Ovary (tissue), 9 donors: ENCODE measurements around the gene TMPRSS3. TPM values are rescaled to one million over a fixed set of nuclear protein-coding genes. Genes with fewer than 3 reads are reported as not detected.
"Not testable (repeated sequence)": the region's sequence is repeated elsewhere in the genome, so short reads cannot be mapped to it uniquely, and the experiment has no call there.

Source experiments
- DNase-seq, 5 donors: peaks; one replicate each; pipeline ENCODE4 v3.0.0-alpha.2; 2019 to 2020
- H3K27ac ChIP-seq, 2 donors: fragments of 200-600 bp; one replicate each; pipeline versions ENCODE4 v1.5.1 to v1.8.0; 2019 to 2022
- H3K27me3 ChIP-seq: fragments of 200-600 bp; one replicate; pipeline ENCODE4 v1.8.0; 2022
- H3K36me3 ChIP-seq: fragments of 200-600 bp; sonication (generic); one replicate; pipeline ENCODE4 v1.5.1; 2019
- H3K4me1 ChIP-seq: one replicate; pipeline ENCODE4 v1.8.1; 2013; ENCODE audit warnings: mild to moderate bottlenecking, moderate library complexity; ENCODE audit not compliant: insufficient read depth
- H3K4me3 ChIP-seq: fragments of 200-600 bp; sonication (generic); one replicate; pipeline ENCODE4 v1.5.1; 2017
- H3K9me3 ChIP-seq, 2 donors: fragments of 200-600 bp in 1 of 2; sonication (generic) in 1 of 2; one replicate each; pipeline versions ENCODE4 v1.5.1 to v1.8.1; 2013 to 2019; ENCODE audit warnings: mild to moderate bottlenecking in 1 of 2, moderate library complexity in 1 of 2
- CTCF ChIP-seq, 3 donors: fragments of 450-650 bp in 2 of 3; fragments of 200-600 bp in 1 of 3; IDR thresholded peaks; one replicate each; pipeline versions ENCODE4 v1.5.1 to v1.8.0; 2016 to 2022; ENCODE audit warnings: antibody characterized with exemption in 3 of 3, mild to moderate bottlenecking in 1 of 3
- EP300 ChIP-seq: sonication (generic); formaldehyde crosslinking; IDR thresholded peaks from one replicate; pipeline ENCODE4 v1.6.1; 2017; ENCODE audit warnings: antibody characterized with exemption
- POLR2A ChIP-seq: fragments of 450-650 bp; IDR thresholded peaks from one replicate; pipeline ENCODE4 v1.6.1; 2017; ENCODE audit warnings: antibody characterized with exemption, mild to moderate bottlenecking, moderate library complexity
- WGBS, 3 donors: extraction: QIAGEN DNeasy Blood & Tissue Kit in 1 of 3; methylation state at CpG; one replicate each; pipeline versions ENCODE4 v1.1.5 to v1.1.7; 2013 to 2017; 5-methylcytosine and 5-hydroxymethylcytosine counted together
- intact Hi-C, 4 donors: fragments of 100-400 bp; cut with DNase I; formaldehyde crosslinking; loops; one replicate each; pipeline versions ENCODE4 v1.11.0 to v1.15.1; 2022 to 2023
- polyA plus RNA-seq, 2 donors: library from polyadenylated mRNA; stranded (reverse); fragments of 200-250 nt in 1 of 2; fragments of 350-450 nt in 1 of 2; fragmentation: Illumina TruSeq in 1 of 2; extraction: RNeasy Lipid Tissue Mini Kit (QIAGEN cat#74804) in 1 of 2; gene quantifications; one replicate each; pipeline ENCODE4 v1.2.3, GENCODE V29; 2013 to 2014
- total RNA-seq, 7 donors: library from RNA; depleted of rRNA in 2 of 7; stranded (reverse); fragments of >200 nt in 2 of 7; fragmentation: NEBNext Ultra II Directional in 3 of 7; extraction: Animal tissue kit (Norgen Biotek cat#: 25700) in 3 of 7; gene quantifications; one replicate each; pipeline versions ENCODE4 v1.1.0 to v1.2.4, GENCODE V29; 2016 to 2023
- donor health status: DM: no; HTN: no; CAD: no; lungs with moderate emphysema.
- donor health status: DM: no; HTN: no; CAD: no.
- donor health status: Bipolar disorder and iron deficiency.
- donor health status: DM: yes; HTN: yes; CAD: no.
- donor health status: DM: no; HTN: no; CAD: no.
- donor health status: DM: yes; HTN: yes; CAD: no.

TMPRSS3 gene
- total and polyA plus RNA-seq, 9 donors = 0.07 to 28.6 (median 1.4) TPM; not detected in 2

- no peak for DNase-seq
- intact Hi-C loops = no loop called here
- peaks cover 9% of the 10 kb centered on the region for H3K4me1 ChIP-seq
- TF ChIP-seq POLR2A (no peak), EP300 (no peak), CTCF (IDR thresholded peaks at IDR 0.05) (no peak)
- H3K4me3 ChIP-seq = no peak overlapping the region
- H3K36me3 ChIP-seq = no peaks in the 10 kb centered on the region
- H3K27me3 ChIP-seq = no peaks in the 10 kb centered on the region
- H3K27ac ChIP-seq = no peak overlapping the region
- WGBS, 3 donors = 70 to 72% (median 71%) methylated on average over 21 of the region's 21 CpGs
- no peaks in the 10 kb centered on the region for H3K9me3 ChIP-seq
Measured at GRCh38 chr21:42411891-42412635, 16.2 kb upstream of the TMPRSS3 start.

- TF ChIP-seq CTCF (IDR thresholded peaks at IDR 0.05) = no peak
- no peak for TF ChIP-seq EP300
- TF ChIP-seq POLR2A = no peak
Measured at GRCh38 chr21:42411197-42411869, 15.5 kb upstream of the TMPRSS3 start.

GRCh38 chr21:42409366-42409765 is 13.5 kb upstream of the TMPRSS3 start:
- Histone ChIP-seq H3K27me3 (no peaks in the 10 kb centered on the region), H3K4me3 (no peak overlapping the region), H3K36me3 (no peaks in the 10 kb centered on the region), H3K9me3 (no peaks in the 10 kb centered on the region), H3K27ac (no peak overlapping the region), H3K4me1 (no peaks in the 10 kb centered on the region)
- TF ChIP-seq EP300 = no peak
- TF ChIP-seq POLR2A = no peak
- no peak for TF ChIP-seq CTCF (IDR thresholded peaks at IDR 0.05)
- DNase-seq = no peak
- 74 to 82% (median 74%) methylated on average over 7 of the region's 7 CpGs for WGBS, 3 donors
- intact Hi-C loops = no loop called here

More at GRCh38 chr21:42411197-42411869, 15.5 kb upstream of the TMPRSS3 start:
- Histone ChIP-seq H3K4me1 (peaks cover 9% of the 10 kb centered on the region), H3K27ac (no peak overlapping the region), H3K4me3 (no peak overlapping the region), H3K36me3 (no peaks in the 10 kb centered on the region), H3K9me3 (no peaks in the 10 kb centered on the region), H3K27me3 (no peaks in the 10 kb centered on the region)
- intact Hi-C loops = no loop called here
- DNase-seq = no peak
- WGBS, 3 donors = 54 to 61% (median 57%) methylated on average over 7 of the region's 7 CpGs

GRCh38 chr21:42408718-42409117 is 12.9 kb upstream of the TMPRSS3 start:
- intact Hi-C loops, H3K27ac ChIP-seq, H3K36me3 ChIP-seq, H3K9me3 ChIP-seq, H3K4me3 ChIP-seq, H3K4me1 ChIP-seq, DNase-seq, H3K27me3 ChIP-seq: not testable (repeated sequence)
- 70 to 81% (median 78%) methylated on average over 5 of the region's 5 CpGs for whole genome bisulfite sequencing, 3 donors

- no peaks in the 10 kb centered on the region for H3K4me1 ChIP-seq
- 77 to 82% (median 81%) methylated on average over 5 of the region's 5 CpGs for WGBS, 3 donors
- H3K27me3 ChIP-seq = no peaks in the 10 kb centered on the region
- no peaks in the 10 kb centered on the region for H3K9me3 ChIP-seq
- TF ChIP-seq CTCF (IDR thresholded peaks at IDR 0.05) = no peak
- TF ChIP-seq EP300 = no peak
- TF ChIP-seq POLR2A = no peak
- DNase-seq = no peak
- intact Hi-C loops = no loop called here
- H3K36me3 ChIP-seq = no peaks in the 10 kb centered on the region
- H3K4me3 ChIP-seq = no peak overlapping the region
- no peak overlapping the region for H3K27ac ChIP-seq
Measured at GRCh38 chr21:42407476-42407875, 11.6 kb upstream of the TMPRSS3 start.
